Muscle of back (tissue), 11 donors: ENCODE measurements around the gene GNRH2. TPM values are rescaled to one million over a fixed set of nuclear protein-coding genes. Genes with fewer than 3 reads are reported as not detected.
"Not testable (repeated sequence)": the region's sequence is repeated elsewhere in the genome, so short reads cannot be mapped to it uniquely, and the experiment has no call there.

Source experiments
- DNase-seq, 3 donors: peaks; one replicate each; pipeline versions ENCODE4 v3.0.0 to v3.0.0-alpha.2; 2013
- polyA plus RNA-seq, 10 donors: library from polyadenylated mRNA; unstranded; fragments of 120-200 nt; gene quantifications; one replicate each; pipeline ENCODE4 v1.2.1, GENCODE V29; 2013; ENCODE audit not compliant: insufficient read length in 10 of 10

The GNRH2 gene
- polyA plus RNA-seq, 10 donors: 0.16 to 0.46 (median 0.27) TPM; not detected in 5

- DNase-seq: peak in 1 of 3 donors; percentile 5
Observed at GRCh38 chr20:3072530-3073250, 29.3 kb downstream of the GNRH2 start.

GRCh38 chr20:3073251-3073643, 29.8 kb downstream of the GNRH2 start:
- not testable (repeated sequence) for DNase-seq

DNA sequence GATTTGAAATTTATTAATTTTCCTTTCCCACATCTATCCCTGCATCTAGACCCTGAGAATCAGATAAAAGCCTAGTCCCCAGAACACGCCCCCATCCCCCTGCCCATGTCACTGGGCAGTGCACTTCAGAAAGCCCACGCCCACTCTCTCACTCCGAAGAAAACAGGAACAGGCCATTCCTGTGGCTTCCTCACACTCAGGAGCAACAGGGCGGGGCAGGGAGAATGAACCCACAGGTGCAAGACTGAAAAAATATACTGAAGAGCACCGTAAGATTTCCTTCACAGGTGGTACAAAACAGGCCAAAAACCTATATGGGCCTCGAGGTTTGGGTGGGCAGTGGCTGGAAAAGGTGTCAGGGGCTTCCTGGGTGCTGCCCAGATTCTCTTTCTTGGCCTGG, 31.4 kb downstream of the GNRH2 start:
- DNase-seq: no peak

DNA sequence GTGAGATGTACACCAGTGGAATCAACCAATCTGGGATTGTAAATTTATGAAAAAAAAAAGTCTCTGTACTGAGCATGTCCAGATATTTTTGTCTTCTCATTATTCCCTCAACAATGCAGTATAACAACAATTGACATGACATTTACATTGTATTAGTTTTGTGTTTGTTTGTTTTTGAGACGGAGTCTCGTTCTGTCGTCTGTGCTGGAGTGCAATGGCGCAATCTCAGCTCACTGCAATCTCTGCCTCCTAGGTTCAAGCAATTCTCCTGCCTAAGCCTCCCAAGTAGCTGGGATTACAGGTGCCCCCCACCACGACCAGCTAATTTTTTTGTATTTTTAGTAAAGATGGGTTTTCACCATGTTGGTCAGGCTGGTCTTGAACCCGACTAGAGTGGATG, 31.9 kb downstream of the GNRH2 start:
- DNase-seq: not testable (repeated sequence)

DNA sequence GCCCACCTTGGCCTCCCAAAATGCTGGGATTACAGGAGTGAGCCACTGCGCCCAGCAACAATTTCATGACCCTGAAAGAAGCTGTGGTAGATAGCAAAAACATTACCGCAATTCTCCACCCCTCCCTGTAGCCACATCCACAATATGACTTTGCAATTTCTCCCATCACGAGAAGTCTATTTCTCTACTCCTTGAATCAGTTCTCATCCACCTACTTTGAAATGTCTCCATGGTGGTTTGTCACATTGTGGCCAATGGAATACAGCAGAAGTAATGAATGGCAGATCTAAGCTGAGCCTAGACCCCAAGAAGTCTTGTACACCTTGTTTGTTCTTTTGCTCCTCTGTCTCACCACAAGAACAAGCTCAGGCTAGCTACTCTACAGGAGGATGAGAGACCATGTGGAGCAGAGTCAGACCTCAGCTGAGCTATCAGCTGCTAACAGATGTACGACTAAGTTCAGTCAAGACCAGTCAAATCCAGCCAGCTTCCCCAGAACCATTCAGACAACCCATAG, 34.3 kb downstream of the GNRH2 start:
- DNase-seq: no peak

- no peak for DNase-seq
Observed at GRCh38 chr20:3080939-3081388, 37.5 kb downstream of the GNRH2 start.

DNA sequence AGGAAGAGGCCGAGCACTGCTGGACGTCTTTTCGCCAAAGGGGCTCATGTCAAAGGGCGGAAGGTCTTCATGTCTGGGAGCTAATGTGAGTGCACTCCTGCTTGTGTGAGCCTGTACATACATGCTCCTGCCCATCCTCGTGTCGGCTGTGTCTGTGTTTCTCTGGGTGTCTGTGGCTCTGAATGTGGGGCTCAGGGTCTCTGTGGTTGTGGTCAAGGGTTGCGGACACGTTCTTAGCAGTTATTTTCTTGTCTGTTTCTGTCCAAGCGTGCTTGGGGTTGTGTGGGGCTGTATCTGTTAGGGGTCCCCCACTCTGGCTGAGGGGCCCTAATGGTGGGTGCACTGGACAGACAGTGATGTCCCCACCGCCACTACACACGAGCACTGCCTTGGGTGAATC, 38.2 kb downstream of the GNRH2 start:
- DNase-seq: no peak

DNA sequence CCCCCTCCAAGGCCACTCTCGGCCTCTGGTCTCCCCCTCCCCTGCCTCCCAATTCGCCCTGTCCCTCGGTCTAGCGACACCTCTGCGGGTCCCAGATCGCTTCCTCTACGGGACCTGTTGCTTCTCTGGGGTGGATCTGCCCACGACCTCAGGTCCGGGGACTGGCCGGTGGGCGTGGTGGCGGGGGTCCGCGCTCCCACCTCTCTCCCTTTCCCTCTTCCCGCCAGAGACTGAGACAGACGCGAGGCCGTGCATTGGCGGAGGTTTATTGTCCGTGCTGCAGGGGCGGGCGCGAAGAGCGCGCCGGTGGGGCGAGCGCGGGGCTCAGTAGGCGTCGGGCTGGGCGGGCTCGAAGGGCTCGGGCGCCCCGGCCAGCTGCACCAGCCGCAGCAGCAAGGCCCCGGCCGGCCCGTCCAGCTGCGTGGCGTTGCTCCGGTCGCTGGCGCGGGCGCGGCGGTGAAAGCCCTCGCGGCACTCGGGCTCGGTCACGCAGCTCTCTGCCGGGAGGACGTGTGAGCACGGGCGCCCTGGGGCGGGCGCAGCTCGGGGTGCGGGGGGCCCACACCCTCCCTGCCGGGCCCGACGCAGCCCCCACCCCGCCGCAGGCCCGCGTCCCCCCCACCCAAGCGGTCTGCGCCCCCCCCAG, 39.0 kb downstream of the GNRH2 start:
- DNase-seq: peak in 1 of 3 donors; percentile 47

DNA sequence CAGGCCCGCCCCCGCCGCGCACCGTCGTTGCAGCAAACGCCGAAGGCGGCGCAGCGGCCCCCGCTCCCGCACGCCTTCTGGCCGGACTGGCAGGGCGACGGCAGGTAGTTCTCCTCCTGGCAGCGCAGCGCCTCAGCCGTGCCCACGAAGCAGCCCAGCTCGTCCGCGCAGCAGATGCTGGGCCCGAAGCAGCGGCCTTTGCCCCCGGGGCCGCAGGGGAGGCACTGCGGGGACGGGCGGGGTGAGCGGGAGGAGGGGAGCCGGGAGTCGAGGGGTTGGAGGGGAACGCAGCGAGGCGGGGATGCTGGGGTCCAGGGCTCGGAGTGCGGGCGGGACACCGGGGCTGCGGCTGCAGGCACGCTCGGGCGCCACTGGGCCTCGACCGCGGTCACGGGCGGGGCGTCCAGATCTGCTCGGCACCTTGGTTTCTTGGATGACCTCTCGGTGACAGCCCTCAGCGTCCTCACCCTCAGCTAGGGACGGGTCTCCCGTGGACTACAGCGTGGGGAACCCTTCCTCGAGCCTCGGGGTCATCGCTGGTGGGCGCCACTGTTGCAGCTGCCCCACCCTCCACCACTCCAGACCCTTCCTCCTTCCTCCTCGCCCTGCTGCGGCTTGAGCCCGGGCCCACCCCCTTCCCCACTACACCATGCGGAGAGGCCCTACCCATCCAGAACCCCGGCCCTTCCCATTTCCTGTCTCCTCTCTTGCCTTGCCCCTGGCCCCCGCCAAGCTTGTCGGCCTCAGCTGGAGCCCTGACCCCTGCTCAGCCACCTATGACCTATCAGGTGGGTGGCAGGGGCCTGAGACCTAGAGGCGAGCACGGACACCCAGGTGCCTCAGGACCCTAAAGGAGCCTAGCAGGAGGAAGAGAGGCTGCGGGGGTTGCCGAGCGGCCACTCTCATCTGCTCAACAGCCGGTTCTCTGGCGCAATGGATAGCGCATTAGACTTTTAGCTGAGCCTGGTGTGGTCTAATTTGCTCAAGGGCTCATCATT, 39.8 kb downstream of the GNRH2 start:
- DNase-seq: no peak

GRCh38 chr20:3084283-3084985, 41.0 kb downstream of the GNRH2 start, which contains the start of gene AVP:
Gene AVP (minus strand): TSS chr20:3084724. CDS start chr20:3084674, 50 bp downstream.
- DNase-seq: no peak

DNA sequence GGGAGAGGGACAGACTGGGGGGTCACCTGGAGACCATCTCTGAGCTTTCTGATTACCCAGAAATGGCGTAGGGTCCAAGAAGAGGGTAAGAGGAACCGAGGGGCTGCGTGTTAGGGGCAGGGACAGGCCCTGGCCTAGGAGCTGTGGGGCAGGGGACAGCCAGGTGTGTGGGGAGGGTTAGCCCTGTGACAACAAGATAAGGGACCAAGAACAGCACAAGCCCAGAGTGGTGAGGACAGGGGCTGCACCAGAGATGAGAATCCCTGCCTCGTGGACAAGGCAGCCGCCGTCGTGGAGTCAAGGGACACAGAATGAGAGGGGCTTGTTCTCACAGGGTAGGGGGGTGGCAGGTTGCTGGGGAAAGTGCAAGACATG, 41.6 kb downstream of the GNRH2 start:
- DNase-seq: no peak

- DNase-seq: no peak
Observed at GRCh38 chr20:3085571-3086072, 42.2 kb downstream of the GNRH2 start.

DNA sequence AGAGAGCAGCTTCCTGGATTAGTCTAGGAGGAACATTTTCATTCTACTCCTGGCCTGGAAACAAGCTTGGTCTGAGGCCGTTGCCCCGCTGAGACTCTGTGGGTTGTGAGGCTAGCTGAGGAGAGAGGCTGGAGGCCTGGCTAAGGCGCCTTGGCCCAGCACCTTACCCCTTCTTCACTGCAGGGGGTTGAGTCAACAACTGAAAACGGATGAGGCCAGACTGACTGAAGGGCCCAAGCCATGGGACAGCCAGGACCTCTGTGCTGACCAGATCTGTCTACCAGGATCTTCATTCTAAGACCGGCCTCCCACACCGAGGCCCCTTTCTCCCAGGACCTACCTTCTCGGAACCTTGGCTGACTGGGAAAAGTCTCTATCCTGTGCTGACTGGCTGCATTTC, 44.6 kb downstream of the GNRH2 start:
- DNase-seq: no peak

DNA sequence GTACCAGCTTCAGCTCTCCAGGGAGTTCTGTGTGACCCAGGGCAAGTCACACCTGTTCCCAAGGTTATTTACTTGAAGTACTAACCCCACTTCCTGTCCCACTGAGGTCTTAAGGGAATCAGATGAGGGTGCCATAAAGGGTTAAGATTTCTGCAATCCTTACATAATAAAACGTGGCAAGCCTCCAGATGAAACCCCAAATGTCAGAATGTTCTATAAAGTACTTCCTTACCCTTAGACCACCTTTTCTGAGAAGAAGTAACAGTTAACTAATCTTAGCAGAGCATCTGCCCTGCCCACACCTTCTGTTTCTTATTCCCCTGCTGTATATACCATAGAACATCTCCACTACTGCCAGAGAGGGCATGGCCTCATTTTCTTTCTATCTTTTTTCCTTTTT, 47.1 kb downstream of the GNRH2 start:
- DNase-seq: no peak

DNA sequence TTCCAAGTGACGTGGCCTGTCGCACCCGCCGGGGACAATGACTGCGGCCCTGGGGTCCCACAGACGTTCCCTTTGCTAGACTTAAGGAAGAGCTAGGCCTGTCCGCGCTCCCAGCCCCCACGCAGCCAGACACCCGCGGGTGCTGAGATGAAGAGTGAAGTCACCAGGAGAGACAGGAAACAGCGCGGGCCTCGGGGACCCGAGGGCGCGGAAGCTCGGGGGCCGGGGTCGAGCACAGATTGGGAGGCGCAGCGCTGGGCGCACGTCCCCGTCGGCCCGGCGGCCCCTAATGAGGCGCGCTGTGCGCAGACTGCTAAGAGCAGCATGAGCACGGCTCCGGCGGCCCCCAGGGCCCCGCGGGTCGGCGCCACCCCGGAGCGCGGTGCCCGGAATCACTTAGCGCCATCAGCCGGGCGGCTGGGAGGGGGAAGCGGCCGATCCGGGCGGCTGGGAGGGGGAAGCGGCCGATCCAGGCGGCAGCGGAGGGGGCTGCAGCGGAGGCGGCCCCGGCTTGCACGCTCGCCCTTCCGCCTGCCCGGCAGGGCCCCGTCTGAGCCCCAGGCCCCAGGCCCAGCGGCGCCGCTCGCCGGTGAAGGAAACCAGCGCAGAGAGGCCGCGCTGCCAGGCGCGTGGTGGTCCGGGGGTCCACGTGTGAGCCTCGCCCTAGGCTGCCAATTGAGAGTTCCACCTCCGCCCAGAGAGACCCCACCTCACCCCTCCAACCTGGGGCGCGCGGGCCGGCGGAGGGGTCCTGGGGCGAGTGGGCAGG, 49.4 kb downstream of the GNRH2 start:
- DNase-seq: peak; percentile 9 to 84 (median 52)

DNA sequence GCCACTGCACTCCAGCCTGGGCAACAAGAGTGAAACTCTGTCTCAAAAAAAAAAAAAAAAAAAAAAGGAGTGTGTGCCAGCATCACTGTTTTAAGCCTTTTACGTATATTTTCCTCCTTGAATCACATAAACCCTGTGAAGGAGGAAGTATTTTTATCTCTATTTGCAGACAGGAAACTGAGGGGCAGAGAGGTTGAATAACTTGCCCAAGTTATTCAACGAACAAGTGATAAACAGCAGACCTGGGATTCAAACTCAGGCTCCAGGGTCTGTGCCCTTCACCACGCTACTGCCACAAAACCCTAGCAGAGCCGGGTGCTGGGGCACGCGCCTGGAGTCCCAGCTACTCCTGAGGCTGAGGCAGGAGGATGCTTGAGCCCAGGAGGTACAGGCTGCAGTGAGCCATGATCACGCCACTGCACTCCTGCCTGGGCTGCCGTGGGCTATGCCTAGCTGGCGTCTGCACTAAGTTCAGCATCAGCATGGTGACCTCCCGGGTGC, 50.5 kb downstream of the GNRH2 start:
- DNase-seq: no peak

DNA sequence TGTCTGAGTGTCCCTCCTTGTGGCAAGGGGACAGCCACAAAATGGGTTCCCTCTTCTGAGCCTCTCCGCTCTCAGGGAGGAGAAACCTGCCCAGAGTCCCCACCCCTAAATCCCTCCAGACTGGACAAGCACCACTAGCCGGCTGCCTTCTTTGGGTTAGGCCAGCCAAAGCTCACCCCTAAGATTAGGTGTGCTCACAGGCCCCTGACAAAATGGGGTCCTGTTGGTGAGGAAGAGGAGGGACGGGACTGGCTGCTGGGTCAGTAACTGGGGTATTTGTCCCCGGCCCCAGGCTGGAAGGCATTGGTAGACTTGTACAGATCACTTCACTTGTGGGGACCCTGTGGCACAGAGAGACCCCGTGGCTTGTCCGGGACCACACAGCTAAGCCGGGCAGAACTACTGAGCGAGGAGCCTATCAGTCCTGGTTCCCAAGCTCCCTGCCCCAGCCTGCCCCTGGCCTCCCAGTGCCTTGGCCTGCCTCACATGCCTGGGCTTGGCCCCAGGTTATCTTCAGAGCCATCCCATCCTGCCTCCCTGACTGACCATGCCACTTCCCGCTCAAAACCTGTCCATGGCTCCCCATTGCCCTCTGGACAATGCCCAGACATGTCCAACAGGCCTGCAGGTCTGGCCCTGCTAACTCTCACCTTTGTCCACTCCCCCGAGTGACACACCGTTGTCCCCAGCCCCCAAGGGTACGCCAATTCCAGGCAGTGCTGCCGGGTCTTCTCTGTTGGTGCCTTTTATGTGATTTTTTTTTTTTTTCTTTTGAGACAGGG, 51.6 kb downstream of the GNRH2 start:
- DNase-seq: no peak
